Psoas muscle (tissue), 8 donors: ENCODE results near the gene IQGAP2. TPM values are rescaled to one million over a fixed set of nuclear protein-coding genes. Genes with fewer than 3 reads are reported as not detected.

Experiments used
- ATAC-seq, 4 donors: fragments of 200-7000 bp; cut with Tn5 transposase; one replicate each; pipeline ENCODE4 v1.9.1; 2020; ENCODE audit warnings: moderate library complexity in 3 of 4, mild to moderate bottlenecking in 2 of 4
- DNase-seq, 2 donors: peaks; one replicate each; pipeline ENCODE4 v3.0.0-alpha.2; 2020
- H3K27ac ChIP-seq: fragments of 200-600 bp; one replicate; pipeline ENCODE4 v1.8.0; 2022
- H3K27me3 ChIP-seq, 3 donors: fragments of 200-600 bp in 1 of 3; one replicate each; pipeline versions ENCODE4 v1.6.1 to v1.8.0; 2013 to 2022; ENCODE audit warnings: low read length in 2 of 3, mild to moderate bottlenecking in 2 of 3, moderate library complexity in 1 of 3; ENCODE audit not compliant: insufficient read depth in 3 of 3
- H3K36me3 ChIP-seq, 2 donors: fragments of 200-600 bp in 1 of 2; one replicate each; pipeline versions ENCODE4 v1.6.1 to v1.8.0; 2013 to 2022; ENCODE audit warnings: low read depth in 1 of 2, mild to moderate bottlenecking in 1 of 2, moderate library complexity in 1 of 2; ENCODE audit not compliant: insufficient read depth in 1 of 2
- H3K4me1 ChIP-seq: fragments of 200-600 bp; one replicate; pipeline ENCODE4 v1.8.0; 2022
- H3K4me3 ChIP-seq: fragments of 200-600 bp; one replicate; pipeline ENCODE4 v1.8.0; 2022; ENCODE audit warnings: mild to moderate bottlenecking
- H3K9me3 ChIP-seq: fragments of 200-600 bp; one replicate; pipeline ENCODE4 v1.8.0; 2022
- WGBS, 3 donors: extraction: QIAGEN DNeasy Blood & Tissue Kit; methylation state at CpG; one replicate each; pipeline versions ENCODE4 v1.1.6 to v1.1.7; 2013; 5-methylcytosine and 5-hydroxymethylcytosine counted together
- intact Hi-C, 2 donors: fragments of 100-400 bp; cut with DNase I; formaldehyde crosslinking; loops; one replicate each; pipeline versions ENCODE4 v1.11.0 to v1.14.2; 2022
- polyA plus RNA-seq, 3 donors: library from polyadenylated mRNA; stranded (reverse); fragments of 200-250 nt; gene quantifications; one replicate each; pipeline ENCODE4 v1.2.3, GENCODE V29; 2013
- total RNA-seq, 4 donors: library from RNA; stranded (reverse); fragmentation: NEBNext Ultra II Directional in 2 of 4; extraction: Animal tissue kit (Norgen Biotek cat#: 25700) in 2 of 4; gene quantifications; one replicate each; pipeline versions ENCODE4 v1.2.1 to v1.2.4, GENCODE V29; 2021 to 2023
- TF ChIP-seq, protein P1 (sequence below): fragments of 200-600 bp; IDR thresholded peaks from one replicate; pipeline ENCODE4 v1.8.0; 2022; ENCODE audit warnings: antibody characterized with exemption
- donor health status: healthy with polysubstance abuse.
- donor health status: DM: no; HTN: no; CAD: no; lungs with moderate emphysema.
- donor health status: Bipolar disorder and iron deficiency.
- donor health status: healthy.
- donor health status: DM: yes; HTN: yes; CAD: no.
- donor health status: DM: no; HTN: no; CAD: no.
- donor health status: DM: no; HTN: no; CAD: no.
- donor health status: DM: yes; HTN: yes; CAD: no.

The IQGAP2 gene
- total and polyA plus RNA-seq, 7 donors, result 0.52 to 4.3 (median 1.4) TPM

- Histone ChIP-seq H3K27me3 (no peaks in the 10 kb centered on the region), H3K4me1 (no peaks in the 10 kb centered on the region), H3K27ac (no peak overlapping the region), H3K9me3 (no peaks in the 10 kb centered on the region), H3K36me3 (no peaks in the 10 kb centered on the region), H3K4me3 (no peak overlapping the region)
- no peak for ATAC-seq
- TF ChIP-seq, protein P1, sequence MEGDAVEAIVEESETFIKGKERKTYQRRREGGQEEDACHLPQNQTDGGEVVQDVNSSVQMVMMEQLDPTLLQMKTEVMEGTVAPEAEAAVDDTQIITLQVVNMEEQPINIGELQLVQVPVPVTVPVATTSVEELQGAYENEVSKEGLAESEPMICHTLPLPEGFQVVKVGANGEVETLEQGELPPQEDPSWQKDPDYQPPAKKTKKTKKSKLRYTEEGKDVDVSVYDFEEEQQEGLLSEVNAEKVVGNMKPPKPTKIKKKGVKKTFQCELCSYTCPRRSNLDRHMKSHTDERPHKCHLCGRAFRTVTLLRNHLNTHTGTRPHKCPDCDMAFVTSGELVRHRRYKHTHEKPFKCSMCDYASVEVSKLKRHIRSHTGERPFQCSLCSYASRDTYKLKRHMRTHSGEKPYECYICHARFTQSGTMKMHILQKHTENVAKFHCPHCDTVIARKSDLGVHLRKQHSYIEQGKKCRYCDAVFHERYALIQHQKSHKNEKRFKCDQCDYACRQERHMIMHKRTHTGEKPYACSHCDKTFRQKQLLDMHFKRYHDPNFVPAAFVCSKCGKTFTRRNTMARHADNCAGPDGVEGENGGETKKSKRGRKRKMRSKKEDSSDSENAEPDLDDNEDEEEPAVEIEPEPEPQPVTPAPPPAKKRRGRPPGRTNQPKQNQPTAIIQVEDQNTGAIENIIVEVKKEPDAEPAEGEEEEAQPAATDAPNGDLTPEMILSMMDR, result no peak
- WGBS, 3 donors, result 18 to 21% (median 20%) methylated on average over 9 of the region's 9 CpGs
- intact Hi-C loops, result no loop called here
- no peak for DNase-seq
These were observed 204.3 kb downstream of the IQGAP2 start for GRCh38 chr5:76607353-76607871.

DNA sequence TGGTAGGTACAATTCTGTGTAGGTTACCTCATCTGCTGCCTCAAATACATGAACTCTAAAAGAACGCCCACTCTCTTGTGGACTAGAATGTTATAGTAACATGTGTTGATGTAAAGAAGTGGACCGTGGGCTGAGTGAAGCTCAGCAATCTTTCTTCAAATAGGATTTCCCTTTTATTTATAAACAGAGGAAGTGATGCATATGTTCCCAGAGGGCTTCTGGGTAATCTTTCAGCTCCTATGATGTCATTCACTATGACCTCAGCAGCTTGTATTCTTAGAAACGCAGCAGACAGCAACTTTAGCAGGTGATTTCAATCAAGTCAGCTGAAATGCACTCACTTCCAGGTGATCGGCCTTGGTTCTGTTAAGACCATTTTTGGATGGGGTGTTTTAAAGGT lies 205.7 kb downstream of the IQGAP2 start:
- no peak overlapping the region for H3K27ac ChIP-seq

DNA sequence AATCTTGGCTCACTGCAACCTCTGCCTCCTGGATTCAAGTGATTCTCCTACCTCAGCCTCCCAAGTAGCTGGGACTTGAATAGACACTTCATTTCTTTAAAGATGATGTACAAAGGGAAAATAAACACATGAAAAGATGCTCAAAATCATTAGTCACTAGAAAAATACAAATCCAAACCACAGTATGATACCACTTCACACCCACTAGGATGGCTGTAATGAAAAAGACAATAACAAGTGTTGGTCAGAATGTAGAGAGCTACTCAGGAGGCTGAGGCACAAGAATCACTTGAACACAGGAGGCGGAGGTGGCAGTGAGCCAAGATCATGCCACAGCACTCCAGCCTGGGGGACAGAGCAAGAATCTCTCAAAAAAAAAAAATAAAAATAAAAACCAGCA lies 207.1 kb downstream of the IQGAP2 start:
- H3K4me3 ChIP-seq, result no peak overlapping the region
- 72 to 86% (median 79%) methylated on average over 1 of the region's 1 CpG for WGBS, 3 donors
- no peak for DNase-seq
- no peaks in the 10 kb centered on the region for H3K9me3 ChIP-seq
- no peaks in the 10 kb centered on the region for H3K27me3 ChIP-seq
- no peaks in the 10 kb centered on the region for H3K36me3 ChIP-seq
- no peak overlapping the region for H3K27ac ChIP-seq
- intact Hi-C loops, result no loop called here
- no peak for ATAC-seq
- H3K4me1 ChIP-seq, result no peaks in the 10 kb centered on the region
- TF ChIP-seq, protein P1, result no peak

More for the DNA sequence above, 205.7 kb downstream of the IQGAP2 start:
- Histone ChIP-seq H3K4me1 (no peaks in the 10 kb centered on the region), H3K36me3 (no peaks in the 10 kb centered on the region), H3K27me3 (no peaks in the 10 kb centered on the region), H3K4me3 (no peak overlapping the region), H3K9me3 (no peaks in the 10 kb centered on the region)
- ATAC-seq (no peak), DNase-seq (no peak)
- TF ChIP-seq, protein P1, result no peak
- WGBS, 3 donors, result 44 to 51% (median 49%) methylated on average over 4 of the region's 4 CpGs
- intact Hi-C loops, result no loop called here

GRCh38 chr5:76612942-76613341 lies 209.9 kb downstream of the IQGAP2 start:
- ATAC-seq, result no peak
- Histone ChIP-seq H3K27me3 (no peaks in the 10 kb centered on the region), H3K9me3 (no peaks in the 10 kb centered on the region), H3K4me1 (no peaks in the 10 kb centered on the region), H3K36me3 (no peaks in the 10 kb centered on the region), H3K27ac (no peak overlapping the region), H3K4me3 (no peak overlapping the region)
- no peak for DNase-seq
- intact Hi-C loops, result no loop called here
- TF ChIP-seq, protein P1, result no peak
- WGBS, 3 donors, result 63 to 82% (median 71%) methylated on average over 5 of the region's 5 CpGs

DNA sequence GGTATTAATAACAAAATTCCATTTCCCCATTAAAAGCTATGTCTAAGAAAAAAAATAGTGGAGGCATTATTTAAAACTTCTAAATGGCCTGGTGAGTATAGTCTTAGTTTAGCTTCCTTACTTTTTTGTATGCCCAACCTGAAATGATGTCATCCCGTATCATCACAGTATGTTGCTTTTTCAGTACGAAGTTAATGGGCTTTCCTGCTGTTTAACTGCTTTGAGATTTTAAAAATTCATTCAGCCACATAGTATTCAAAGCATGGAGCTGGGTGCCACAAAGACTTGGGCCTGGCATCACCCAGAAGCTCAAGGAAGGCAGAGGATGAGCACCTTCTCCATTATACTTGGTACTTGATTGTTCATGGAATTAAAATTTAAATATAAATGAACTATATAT lies 212.7 kb downstream of the IQGAP2 start:
- intact Hi-C loops, result no loop called here
- H3K36me3 ChIP-seq, result no peaks in the 10 kb centered on the region
- 58 to 66% (median 60%) methylated on average over 2 of the region's 2 CpGs for WGBS, 3 donors

More for the DNA sequence above, 212.7 kb downstream of the IQGAP2 start:
- no peak overlapping the region for H3K27ac ChIP-seq
- H3K27me3 ChIP-seq, result no peaks in the 10 kb centered on the region
- no peaks in the 10 kb centered on the region for H3K9me3 ChIP-seq
- ATAC-seq (no peak), DNase-seq (no peak)
- TF ChIP-seq, protein P1, result no peak
- no peaks in the 10 kb centered on the region for H3K4me1 ChIP-seq
- H3K4me3 ChIP-seq, result no peak overlapping the region
